H9 (cell line): Measurements from ENCODE around the gene PBX1. TPM values are rescaled to one million over a fixed set of nuclear protein-coding genes. Genes with fewer than 3 reads are reported as not detected.

ENCODE experiments used
- DNase-seq: peaks from one replicate; pipeline ENCODE4 v3.0.0-alpha.2; 2017
- H2AFZ ChIP-seq: one replicate; pipeline ENCODE4 v1.6.1; 2013; ENCODE audit warnings: mild to moderate bottlenecking, low read length, control low read depth, moderate library complexity
- H2AK5ac ChIP-seq: 2 replicates; pipeline ENCODE4 v1.6.1; 2013; ENCODE audit warnings: low read length, control low read depth, mixed read lengths; ENCODE audit not compliant: insufficient read length
- H2BK120ac ChIP-seq: one replicate; pipeline ENCODE4 v1.6.1; 2013; ENCODE audit warnings: low read depth, mild to moderate bottlenecking, low read length, control low read depth, inconsistent platforms; ENCODE audit not compliant: poor library complexity, severe bottlenecking
- H2BK12ac ChIP-seq: 2 replicates; pipeline ENCODE4 v1.6.1; 2013; ENCODE audit warnings: low read length, control low read depth, mixed read lengths, low read depth; ENCODE audit not compliant: insufficient read length
- H2BK15ac ChIP-seq: 2 replicates; pipeline ENCODE4 v1.6.1; 2013; ENCODE audit warnings: low read depth, low read length, control low read depth
- H2BK20ac ChIP-seq: one replicate; pipeline ENCODE4 v1.6.1; 2013; ENCODE audit warnings: low read depth, mild to moderate bottlenecking, low read length, control low read depth, inconsistent platforms; ENCODE audit not compliant: poor library complexity, severe bottlenecking
- H2BK5ac ChIP-seq: 2 replicates; pipeline ENCODE4 v1.6.1; 2013; ENCODE audit warnings: low read length, control low read depth, mixed read lengths; ENCODE audit not compliant: insufficient read length
- H3K14ac ChIP-seq: 2 replicates; pipeline ENCODE4 v1.6.1; 2013; ENCODE audit warnings: low read length, control low read depth; ENCODE audit not compliant: insufficient read depth
- H3K18ac ChIP-seq: 2 replicates; pipeline ENCODE4 v1.6.1; 2013; ENCODE audit warnings: low read depth, mild to moderate bottlenecking, mixed read lengths, low read length, control low read depth; ENCODE audit not compliant: insufficient read length
- H3K23ac ChIP-seq: 2 replicates; pipeline ENCODE4 v1.6.1; 2013; ENCODE audit warnings: low read length, control low read depth, mixed read lengths, low read depth; ENCODE audit not compliant: insufficient read length
- H3K23me2 ChIP-seq: 2 replicates; pipeline ENCODE4 v1.6.1; 2013; ENCODE audit warnings: low read depth, mild to moderate bottlenecking, mixed read lengths, low read length, control low read depth; ENCODE audit not compliant: insufficient read length, poor library complexity, severe bottlenecking
- H3K27ac ChIP-seq: 2 replicates; pipeline ENCODE4 v1.5.1; 2013; ENCODE audit warnings: low read length, control low read depth, mixed read lengths, low read depth; ENCODE audit not compliant: insufficient read length
- H3K27me3 ChIP-seq: 2 replicates; pipeline ENCODE4 v1.6.1; 2013; ENCODE audit warnings: low read length, control low read depth, inconsistent platforms; ENCODE audit not compliant: insufficient read depth
- H3K4ac ChIP-seq: 2 replicates; pipeline ENCODE4 v1.6.1; 2013; ENCODE audit warnings: low read depth, mild to moderate bottlenecking, control low read depth, inconsistent platforms, low read length, moderate library complexity
- H3K4me1 ChIP-seq: 2 replicates; pipeline ENCODE4 v1.6.1; 2013; ENCODE audit warnings: low read length, control low read depth, inconsistent platforms; ENCODE audit not compliant: insufficient read depth
- H3K4me2 ChIP-seq: 2 replicates; pipeline ENCODE4 v1.6.1; 2013; ENCODE audit warnings: low read length, control low read depth, mixed read lengths; ENCODE audit not compliant: insufficient read length, insufficient read depth
- H3K56ac ChIP-seq: 2 replicates; pipeline ENCODE4 v1.6.1; 2013; ENCODE audit warnings: low read depth, mild to moderate bottlenecking, mixed read lengths, low read length, control low read depth; ENCODE audit not compliant: insufficient read length
- H3K79me1 ChIP-seq: 2 replicates; pipeline ENCODE4 v1.6.1; 2013; ENCODE audit warnings: low read depth, mild to moderate bottlenecking, moderate library complexity, low read length, control low read depth, inconsistent platforms; ENCODE audit not compliant: insufficient read depth, poor library complexity, severe bottlenecking
- H3K79me2 ChIP-seq: 2 replicates; pipeline ENCODE4 v1.6.1; 2013; ENCODE audit warnings: low read length, control low read depth, inconsistent platforms; ENCODE audit not compliant: insufficient read depth
- H3K9ac ChIP-seq: 2 replicates; pipeline ENCODE4 v1.6.1; 2013; ENCODE audit warnings: low read length, control low read depth, mixed read lengths; ENCODE audit not compliant: insufficient read length; ENCODE audit errors: extremely low read depth
- H3K9me3 ChIP-seq: one replicate; pipeline ENCODE4 v1.6.1; 2013; ENCODE audit warnings: low read depth, low read length, inconsistent platforms; ENCODE audit not compliant: control insufficient read depth
- H3T11ph ChIP-seq: one replicate; pipeline ENCODE4 v1.6.1; 2013; ENCODE audit warnings: mild to moderate bottlenecking, low read length, control low read depth, inconsistent platforms
- H4K20me1 ChIP-seq: one replicate; pipeline ENCODE4 v1.6.1; 2013; ENCODE audit not compliant: control insufficient read depth, insufficient read length, insufficient read depth
- H4K5ac ChIP-seq: 2 replicates; pipeline ENCODE4 v1.6.1; 2013; ENCODE audit warnings: low read depth, mild to moderate bottlenecking, mixed read lengths, low read length, control low read depth; ENCODE audit not compliant: insufficient read length
- H4K8ac ChIP-seq: replicated peaks from 2 replicates; pipeline ENCODE4 v1.6.1; 2013; ENCODE audit warnings: low read length, control low read depth, mixed read lengths, low read depth; ENCODE audit not compliant: insufficient read length
- H4K91ac ChIP-seq: 2 replicates; pipeline ENCODE4 v1.6.1; 2013; ENCODE audit warnings: low read depth, mild to moderate bottlenecking, moderate library complexity, mixed read lengths, low read length, control low read depth; ENCODE audit not compliant: insufficient read length
- H3K27ac Mint-ChIP-seq, 3 experiments: 2 replicates in 2 of 3; 3 replicates in 1 of 3; pipeline ENCODE4 v1.8.0; 2020 to 2021; ENCODE audit warnings: mixed read lengths in 3 of 3, mild to moderate bottlenecking in 1 of 3, moderate library complexity in 1 of 3
- H3K27me3 Mint-ChIP-seq: 2 replicates; pipeline ENCODE4 v1.8.0; 2021; ENCODE audit warnings: low read depth, mild to moderate bottlenecking, moderate library complexity, mixed read lengths
- H3K36me3 Mint-ChIP-seq, 3 experiments: 2 replicates in 2 of 3; 3 replicates in 1 of 3; pipeline ENCODE4 v1.8.0; 2020 to 2021; ENCODE audit warnings: low read depth in 3 of 3, mixed read lengths in 3 of 3; ENCODE audit not compliant: insufficient read depth in 1 of 3
- H3K4me1 Mint-ChIP-seq, 2 experiments: 2 replicates each; pipeline ENCODE4 v1.8.0; 2020; ENCODE audit warnings: mixed read lengths in 2 of 2
- H3K4me3 Mint-ChIP-seq, 2 experiments: 2 replicates in 1 of 2; 3 replicates in 1 of 2; pipeline ENCODE4 v1.8.0; 2020 to 2021; ENCODE audit warnings: mild to moderate bottlenecking in 2 of 2, mixed read lengths in 2 of 2, moderate library complexity in 1 of 2
- H3K9me3 Mint-ChIP-seq, 2 experiments: 2 replicates in 1 of 2; 3 replicates in 1 of 2; pipeline ENCODE4 v1.8.0; 2020; ENCODE audit warnings: mild to moderate bottlenecking in 2 of 2, mixed read lengths in 2 of 2, moderate library complexity in 1 of 2
- CTCF ChIP-seq: fragments of 200-600 bp; sonication (generic); conservative IDR thresholded peaks from 3 replicates; pipeline ENCODE4 v1.8.0; 2021; ENCODE audit warnings: antibody characterized with exemption, mild to moderate bottlenecking
- WGBS: extraction: QIAGEN DNeasy Blood & Tissue Kit; methylation state at CpG from one replicate; pipeline ENCODE4 v1.1.7; 2013; ENCODE audit warnings: missing lambda C conversion rate, low lambda C conversion rate, mixed read lengths; ENCODE audit not compliant: insufficient read length; ENCODE audit errors: extremely low coverage; 5-methylcytosine and 5-hydroxymethylcytosine counted together
- total RNA-seq: library from RNA; stranded (reverse); gene quantifications from 2 replicates; pipeline ENCODE4 v1.2.1, GENCODE V29; 2021

The PBX1 gene
- total RNA-seq, 1 experiment from 2014 or later, result 142 TPM

- H3K4me1 ChIP-seq, result peaks cover 20% of the 10 kb centered on the region
- no peak overlapping the region for H2BK12ac ChIP-seq
- no peak overlapping the region for H3K27ac ChIP-seq
- H4K20me1 ChIP-seq, result peaks cover 3% of the 10 kb centered on the region
- TF ChIP-seq CTCF, result no peak
- no peak overlapping the region for H3K4me2 ChIP-seq
- no peak overlapping the region for H3T11ph ChIP-seq
- DNase-seq, result no peak
- no peak overlapping the region for H2BK5ac ChIP-seq
- H2BK120ac ChIP-seq, result no peak overlapping the region
- no peak overlapping the region for H4K5ac ChIP-seq
- H2BK15ac ChIP-seq, result no peak overlapping the region
- H3K4me1 Mint-ChIP-seq, result peaks cover 74 to 87% of the 10 kb centered on the region in 2 experiments
- WGBS, result no CpG with 5 or more reads among the region's 5 CpGs
- peak overlapping the region; percentile 71 to 97 (median 86) for H3K27ac Mint-ChIP-seq
- H3K4me3 Mint-ChIP-seq, result no peak overlapping the region
- no peaks in the 10 kb centered on the region for H3K23me2 ChIP-seq
- H3K79me2 ChIP-seq, result peaks cover 26% of the 10 kb centered on the region; the same call in 1 of the 2 replicates
- H3K18ac ChIP-seq, result no peak overlapping the region
- no peak overlapping the region for H2BK20ac ChIP-seq
- no peaks in the 10 kb centered on the region for H3K27me3 Mint-ChIP-seq
- H3K9me3 Mint-ChIP-seq, result no peaks in the 10 kb centered on the region
- H2AFZ ChIP-seq, result no peak overlapping the region
- H3K27me3 ChIP-seq, result no peaks in the 10 kb centered on the region
- peaks cover 9% of the 10 kb centered on the region for H3K79me1 ChIP-seq
- no peak overlapping the region for H3K9ac ChIP-seq
- no peaks in the 10 kb centered on the region for H3K9me3 ChIP-seq
- no peak overlapping the region for H2AK5ac ChIP-seq
- H3K4ac ChIP-seq, result no peak overlapping the region
- no peak overlapping the region for H4K91ac ChIP-seq
- H4K8ac ChIP-seq, result no peak overlapping the region
- H3K14ac ChIP-seq, result peak overlapping the region; percentile 21; the same call in 1 of the 2 replicates
- no peak overlapping the region for H3K56ac ChIP-seq
- H3K36me3 Mint-ChIP-seq, result peaks cover 11 to 27% (median 22%) of the 10 kb centered on the region in 3 experiments
- no peak overlapping the region for H3K23ac ChIP-seq
These were observed 33.6 kb downstream of the PBX1 start for GRCh38 chr1:164592634-164593033.
